22Rv1 (cell line): Measurements from ENCODE around the gene FRAS1.

Source experiments
- H3K27ac ChIP-seq: fragments of 450-650 bp; 2 replicates; pipeline ENCODE4 v1.5.1; 2017
- CTCF ChIP-seq: fragments of 450-650 bp; IDR thresholded peaks from 2 replicates; pipeline ENCODE4 v1.5.1; 2017; ENCODE audit warnings: mild to moderate bottlenecking
- ZFX ChIP-seq: fragments of 450-650 bp; IDR thresholded peaks from 2 replicates; pipeline ENCODE4 v1.6.1; 2017; ENCODE audit warnings: antibody characterized with exemption, borderline replicate concordance

Gene FRAS1

GRCh38 chr4:78441756-78442155 lies 384.6 kb downstream of the FRAS1 start:
- no peak overlapping the region for H3K27ac ChIP-seq
- TF ChIP-seq CTCF, result no peak
- TF ChIP-seq ZFX, result no peak

- H3K27ac ChIP-seq, result no peak overlapping the region
- TF ChIP-seq CTCF (no peak), ZFX (no peak)
Observed at GRCh38 chr4:78446619-78447018, 389.5 kb downstream of the FRAS1 start.

- H3K27ac ChIP-seq, result no peak overlapping the region
- no peak for TF ChIP-seq CTCF
- no peak for TF ChIP-seq ZFX
Observed at GRCh38 chr4:78451407-78451806, 394.3 kb downstream of the FRAS1 start.

GRCh38 chr4:78454016-78454415 lies 396.9 kb downstream of the FRAS1 start:
- TF ChIP-seq CTCF (no peak), ZFX (no peak)

GRCh38 chr4:78457751-78458150 lies 400.6 kb downstream of the FRAS1 start:
- H3K27ac ChIP-seq, result no peak overlapping the region
- no peak for TF ChIP-seq CTCF
- no peak for TF ChIP-seq ZFX

More at GRCh38 chr4:78454016-78454415, 396.9 kb downstream of the FRAS1 start:
- no peak overlapping the region for H3K27ac ChIP-seq

- H3K27ac ChIP-seq, result no peak overlapping the region
- TF ChIP-seq ZFX, result no peak
- no peak for TF ChIP-seq CTCF
Observed at GRCh38 chr4:78459327-78459726, 402.2 kb downstream of the FRAS1 start.

- H3K27ac ChIP-seq, result no peak overlapping the region
- TF ChIP-seq ZFX, result no peak
- TF ChIP-seq CTCF, result no peak
Observed at GRCh38 chr4:78460368-78460767, 403.2 kb downstream of the FRAS1 start.
